Measurements from ENCODE around the gene TGM4. TPM values are rescaled to one million over a fixed set of nuclear protein-coding genes. Genes with fewer than 3 reads are reported as not detected.
"Not testable (repeated sequence)": the region's sequence is repeated elsewhere in the genome, so short reads cannot be mapped to it uniquely, and the experiment has no call there.

The TGM4 gene
- total RNA-seq, 1 experiment from 2014 or later, result not detected

DNA sequence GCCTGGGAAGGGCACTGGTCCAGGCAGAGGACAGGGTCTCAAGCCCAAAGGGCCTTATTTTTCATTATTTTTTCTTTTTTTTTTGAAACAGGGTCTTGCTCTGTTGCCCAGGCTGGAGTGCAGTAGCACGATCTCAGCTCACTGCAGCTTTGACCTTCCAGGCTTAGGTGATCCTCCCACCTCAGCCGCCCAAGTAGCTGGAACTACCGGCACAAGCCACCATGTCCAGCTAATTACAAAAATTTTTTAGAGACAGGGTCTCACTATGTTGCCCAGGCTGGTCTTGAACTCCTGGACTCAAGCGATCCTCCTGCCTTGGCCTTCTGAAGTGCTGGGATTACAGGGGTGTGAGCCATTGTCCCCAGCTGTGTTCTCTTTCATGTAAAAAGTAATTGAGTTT, 75.4 kb downstream of the TGM4 start:
- not testable (repeated sequence) for DNase-seq (ENCODE audit: extremely low read depth, low read depth)

DNA sequence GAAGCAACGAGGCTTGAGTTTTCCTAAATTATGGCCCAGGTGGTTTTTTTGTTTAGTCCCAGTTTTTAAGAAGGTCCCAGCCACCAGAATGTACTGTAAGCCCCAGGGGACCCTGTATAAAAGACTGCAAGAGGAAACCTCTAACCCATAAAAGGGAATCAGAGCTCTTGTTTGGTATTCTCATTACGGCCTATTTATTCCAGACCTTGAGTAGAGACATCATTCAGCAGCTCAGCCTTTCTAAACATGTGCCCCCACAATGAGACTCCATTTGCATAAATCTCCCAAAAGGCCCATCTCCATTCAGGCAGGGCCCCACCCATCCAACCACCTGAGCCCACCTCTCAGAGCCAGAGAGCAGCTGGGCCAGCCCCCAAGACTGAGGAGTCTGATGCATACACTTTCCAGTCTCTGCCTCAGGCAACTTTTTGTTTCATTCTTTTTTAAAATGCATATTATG, 75.9 kb downstream of the TGM4 start:
- DNase-seq (ENCODE audit: extremely low read depth, low read depth), result no peak

DNA sequence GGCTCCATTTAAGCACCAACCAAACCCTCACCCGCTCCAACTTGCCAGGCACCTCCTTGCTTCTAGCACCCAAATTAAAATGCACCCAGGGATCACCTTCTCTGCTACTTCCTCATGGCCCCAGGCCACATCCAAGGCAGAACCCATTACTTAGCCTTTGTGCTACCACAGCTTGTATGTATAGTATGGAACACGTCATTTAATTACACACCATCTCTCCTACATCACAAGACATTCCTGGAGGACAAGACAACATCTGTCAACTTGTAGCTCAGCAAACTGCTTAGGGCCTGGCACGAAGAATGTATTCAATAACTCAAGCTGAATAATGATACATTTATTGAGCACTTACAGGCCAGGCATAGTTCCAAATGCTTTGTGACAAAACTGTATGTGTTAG, 78.3 kb downstream of the TGM4 start:
- DNase-seq (ENCODE audit: extremely low read depth, low read depth), result no peak

DNA sequence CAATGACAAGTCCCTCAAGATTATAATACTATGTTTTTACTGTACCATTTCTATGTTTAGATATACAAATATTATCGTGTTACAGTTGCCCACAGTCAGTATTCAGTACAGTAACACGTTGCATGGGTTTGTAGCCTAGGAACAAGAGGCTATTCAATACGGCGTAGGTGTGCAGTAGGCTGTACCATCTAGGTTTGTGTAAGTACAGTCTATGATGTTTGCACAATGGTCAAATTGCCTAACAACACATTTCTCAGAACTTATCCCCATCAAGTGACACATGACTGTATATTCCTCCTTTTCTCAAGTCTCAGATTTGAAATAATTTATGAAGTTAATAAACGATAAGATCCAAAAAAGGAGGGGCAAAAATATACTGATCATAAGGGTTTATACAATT, 79.9 kb downstream of the TGM4 start:
- no peak for DNase-seq (ENCODE audit: extremely low read depth, low read depth)

DNA sequence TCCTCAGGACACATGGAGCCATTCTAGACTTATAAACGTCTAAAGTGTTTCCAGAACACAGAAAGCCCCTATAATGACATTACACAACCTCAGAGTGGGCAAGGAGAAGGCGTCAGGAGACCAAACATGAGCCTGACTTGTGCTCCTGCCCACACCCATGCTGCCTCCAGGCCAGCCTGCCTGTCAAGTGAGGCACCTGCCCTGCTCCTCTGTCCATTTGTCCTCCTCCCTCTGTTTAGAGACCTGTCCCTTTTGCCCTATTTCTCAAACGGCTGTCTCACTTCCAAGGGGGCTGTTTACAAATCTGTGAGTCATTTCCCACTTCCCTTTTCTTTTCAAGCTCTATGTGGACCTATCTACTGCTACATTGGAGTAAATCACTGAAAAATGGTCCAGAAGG, 80.6 kb downstream of the TGM4 start:
- DNase-seq (ENCODE audit: extremely low read depth, low read depth), result no peak

DNA sequence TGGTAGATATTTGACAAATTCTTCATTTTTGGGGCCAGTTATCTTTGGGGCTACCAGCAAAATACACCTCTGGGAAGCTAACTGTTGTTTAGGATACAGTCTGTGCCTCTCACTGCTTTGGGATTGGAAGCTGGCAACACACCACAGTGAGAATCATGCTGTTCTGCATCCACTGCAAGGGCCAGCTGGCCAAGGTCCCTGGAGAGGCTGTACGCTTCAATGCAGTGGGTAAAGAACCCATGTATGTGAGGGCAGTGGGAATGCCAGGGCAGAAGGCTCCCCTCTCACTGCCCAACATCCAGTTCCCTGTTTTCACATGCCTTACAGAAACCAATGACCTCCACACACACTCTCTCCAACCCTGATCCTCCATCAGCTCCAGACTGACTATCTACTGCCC, 81.5 kb downstream of the TGM4 start:
- no peak for DNase-seq (ENCODE audit: extremely low read depth, low read depth)

DNA sequence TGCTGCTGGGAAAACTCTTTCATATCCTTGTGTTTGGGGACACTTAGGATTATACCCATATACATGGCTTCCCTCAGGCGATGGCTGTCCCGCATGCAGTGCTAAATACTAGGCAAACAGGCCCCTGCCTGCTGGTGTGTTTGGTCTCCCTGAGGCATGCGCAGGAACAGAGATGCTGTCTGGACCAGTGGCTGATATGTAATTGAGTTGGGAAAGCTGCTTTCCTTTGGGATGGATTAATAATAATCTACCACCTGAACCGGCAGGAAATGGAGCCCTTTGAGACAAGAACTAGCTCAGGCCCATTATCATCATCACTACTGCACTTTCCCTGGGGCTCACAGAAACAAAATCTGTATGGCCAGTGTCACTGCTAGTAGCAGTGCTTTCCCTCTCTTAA, 83.6 kb downstream of the TGM4 start:
- DNase-seq (ENCODE audit: extremely low read depth, low read depth), result no peak

DNA sequence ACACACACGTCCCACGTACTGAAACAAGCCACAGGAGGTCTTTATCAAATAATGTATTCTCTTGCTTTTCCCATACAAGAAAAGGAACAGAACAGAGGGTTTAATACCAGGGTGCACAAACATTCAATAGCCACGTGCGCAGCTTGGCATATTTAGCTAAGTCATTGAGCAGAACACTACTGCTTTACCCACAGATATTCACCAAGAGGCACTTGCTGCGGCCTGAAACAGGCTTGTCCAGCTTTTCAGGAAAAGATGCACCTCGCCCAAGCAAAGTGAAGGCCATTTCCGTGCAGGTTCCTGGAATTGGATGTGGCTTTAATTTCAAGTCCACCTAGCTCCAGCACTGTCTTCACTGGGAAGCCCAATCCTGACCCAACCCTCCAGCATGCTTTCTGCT, 84.0 kb downstream of the TGM4 start:
- DNase-seq (ENCODE audit: extremely low read depth, low read depth), result no peak

DNA sequence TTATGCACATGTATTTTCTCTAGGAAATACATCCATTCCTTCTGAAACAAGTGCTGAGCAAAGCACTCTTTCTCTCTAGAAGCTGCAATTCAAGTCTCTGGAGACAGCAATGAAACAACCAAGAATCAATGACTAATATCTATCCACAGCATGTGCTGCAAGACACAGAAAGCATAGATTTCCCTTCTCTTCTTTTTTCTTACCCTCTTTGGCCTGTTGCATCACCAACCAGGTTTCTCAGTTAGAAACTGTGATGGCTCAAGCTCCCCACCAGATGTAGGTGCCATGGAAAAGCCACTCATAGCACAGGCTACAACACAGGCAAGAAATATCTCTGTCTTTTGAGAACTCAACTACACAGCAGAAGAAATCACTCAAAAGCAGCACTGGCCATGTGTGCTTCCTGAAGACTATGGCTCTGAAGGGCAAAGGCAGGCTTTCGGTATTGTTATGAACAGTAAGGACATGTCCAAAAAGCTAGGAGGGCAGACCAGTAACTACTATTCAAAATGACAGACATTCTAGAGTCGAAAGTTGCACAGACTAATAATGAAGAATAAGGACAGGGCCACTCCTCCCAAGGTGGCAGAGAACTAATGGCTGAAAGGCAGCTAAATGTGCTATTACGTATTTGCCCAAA, 86.1 kb downstream of the TGM4 start:
- DNase-seq (ENCODE audit: extremely low read depth, low read depth), result no peak

DNA sequence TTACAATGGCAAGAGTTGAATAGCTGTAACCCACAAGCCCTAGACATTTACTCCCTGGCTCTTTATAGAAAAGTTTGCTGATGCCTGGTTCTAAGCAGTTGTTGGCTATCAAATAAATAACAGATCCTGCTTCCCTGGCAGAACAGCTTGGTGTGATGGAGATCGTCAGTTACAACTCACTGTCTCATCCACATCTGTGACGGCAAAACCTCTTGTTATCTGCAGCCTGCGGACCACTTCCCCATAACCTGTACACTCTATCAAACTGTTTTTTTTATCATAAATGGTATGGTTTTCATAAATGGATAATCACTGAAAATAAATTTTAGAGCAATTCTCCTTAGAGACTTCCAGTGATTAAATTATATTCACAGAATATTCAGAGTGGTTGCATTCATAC, 87.5 kb downstream of the TGM4 start:
- no peak for DNase-seq (ENCODE audit: extremely low read depth, low read depth)

DNA sequence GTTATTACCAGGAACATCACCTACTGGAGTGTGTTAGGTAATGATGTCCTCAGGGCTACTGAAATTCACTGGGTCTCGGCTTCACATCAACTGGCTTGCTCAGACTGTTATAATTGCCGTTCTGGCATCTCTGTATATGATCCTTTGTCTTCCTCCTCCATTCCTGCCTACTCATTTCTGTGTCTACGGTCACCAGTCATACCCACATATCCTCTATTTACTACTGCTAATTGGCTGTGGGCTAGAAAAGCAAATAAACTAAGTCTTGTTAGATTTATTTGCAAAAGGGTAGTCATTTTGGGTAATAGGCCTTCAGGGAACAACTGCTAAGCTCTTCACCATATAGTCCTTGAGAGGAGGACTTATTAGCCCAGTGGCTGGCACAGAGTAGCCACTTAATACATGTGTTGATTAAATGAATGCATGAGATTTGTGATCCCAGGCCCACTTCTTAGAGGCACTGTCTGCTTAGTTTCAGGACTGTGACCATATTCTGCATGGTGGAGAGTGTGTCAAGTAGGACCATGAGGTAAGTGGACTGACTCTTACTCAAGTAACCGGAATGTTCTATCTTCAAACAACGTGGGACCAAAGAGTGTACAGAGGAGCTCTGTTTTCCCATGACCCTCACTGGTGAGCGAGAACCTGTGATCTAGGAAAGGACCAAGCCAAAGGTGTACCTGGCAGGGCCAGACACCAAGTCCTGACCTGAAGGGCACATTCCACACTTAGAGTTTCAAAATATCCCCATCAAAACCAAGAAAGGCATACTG, 88.4 kb downstream of the TGM4 start:
- no peak for DNase-seq (ENCODE audit: extremely low read depth, low read depth)

DNA sequence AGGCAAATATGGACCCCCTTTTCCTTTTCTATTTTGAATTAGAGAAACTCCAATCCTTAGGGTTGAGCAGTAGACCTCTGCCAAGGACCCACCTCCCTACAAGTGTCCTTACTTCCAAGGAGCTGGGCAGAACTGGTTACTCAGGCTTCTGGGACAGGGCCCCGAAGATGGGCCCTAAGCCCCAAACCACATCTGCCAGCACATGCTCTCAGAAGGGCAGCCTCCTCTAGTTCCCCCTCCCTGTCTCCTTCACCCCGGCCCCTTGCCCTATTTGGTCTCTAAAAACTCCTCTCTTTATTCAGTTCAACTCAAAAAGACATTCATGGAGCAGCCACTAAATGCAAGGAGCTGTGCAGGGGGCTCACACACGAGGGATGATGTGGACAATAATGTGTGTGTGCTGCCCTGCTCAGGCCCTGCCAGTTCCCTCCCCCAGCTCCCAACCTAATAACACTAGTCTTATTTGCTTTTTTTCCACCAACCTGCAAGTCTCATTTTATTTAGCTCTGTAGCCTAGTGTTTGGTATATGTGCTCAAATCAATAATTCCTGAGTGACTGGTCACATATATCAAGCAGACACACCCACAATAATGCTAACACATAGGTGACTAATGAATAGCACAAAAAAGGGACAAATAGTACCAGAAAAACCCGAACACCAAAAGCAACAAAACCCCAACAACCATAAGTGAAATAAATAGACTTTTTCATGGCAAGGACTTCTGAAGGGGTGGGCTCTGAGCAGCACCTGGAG, 89.3 kb downstream of the TGM4 start:
- no peak for DNase-seq (ENCODE audit: extremely low read depth, low read depth)

Other genes starting within 250 kb of the TGM4 start
- gene ZNF197, start 249.6 kb upstream of the TGM4 start, total RNA-seq (2014; rRNA removed; shearing (Covaris generic)), result 6.9 and 7.9 TPM in 2 replicates
- 10.8 and 11.5 TPM in 2 replicates for gene ZNF35, start 225.9 kb upstream of the TGM4 start, total RNA-seq (2014; rRNA removed; shearing (Covaris generic))
- gene ZNF502, start 161.9 kb upstream of the TGM4 start, total RNA-seq (2014; rRNA removed; shearing (Covaris generic)), result not detected in 2 replicates
- 1.9 and 3.8 TPM in 2 replicates for gene ZNF501, start 145.0 kb upstream of the TGM4 start, total RNA-seq (2014; rRNA removed; shearing (Covaris generic))
- 28.2 and 29.4 TPM in 2 replicates for gene KIAA1143, start 113.0 kb upstream of the TGM4 start, total RNA-seq (2014; rRNA removed; shearing (Covaris generic))
- 14.3 and 17.4 TPM in 2 replicates for gene KIF15, start 112.8 kb upstream of the TGM4 start, total RNA-seq (2014; rRNA removed; shearing (Covaris generic))
- 17.0 and 17.2 TPM in 2 replicates for gene TMEM42, start 12.7 kb upstream of the TGM4 start, total RNA-seq (2014; rRNA removed; shearing (Covaris generic))
- 27.4 and 32.6 TPM in 2 replicates for gene ZDHHC3, start 101.6 kb downstream of the TGM4 start, total RNA-seq (2014; rRNA removed; shearing (Covaris generic))
- gene EXOSC7, start 101.6 kb downstream of the TGM4 start, total RNA-seq (2014; rRNA removed; shearing (Covaris generic)), result 47.2 and 54.0 TPM in 2 replicates
- gene CLEC3B, start 151.7 kb downstream of the TGM4 start, total RNA-seq (2014; rRNA removed; shearing (Covaris generic)), result 0.12 TPM in 1 of 2 replicates, not detected in the other

Data from NCI-H460 (cell line).